Testis (tissue), 3 donors: ENCODE results near the gene MEGF6. TPM values are rescaled to one million over a fixed set of nuclear protein-coding genes. Genes with fewer than 3 reads are reported as not detected.

Experiments used
- DNase-seq: peaks from one replicate; pipeline ENCODE4 v3.0.0-alpha.2; 2019
- H3K27ac ChIP-seq, 2 donors: fragments of 200-600 bp; sonication (generic); one replicate each; pipeline ENCODE4 v1.5.1; 2019
- H3K27me3 ChIP-seq: fragments of 200-600 bp; sonication (generic); one replicate; pipeline ENCODE4 v1.5.1; 2019
- H3K36me3 ChIP-seq: fragments of 200-600 bp; sonication (generic); one replicate; pipeline ENCODE4 v1.5.1; 2017; ENCODE audit warnings: low read depth; ENCODE audit errors: missing control alignments
- H3K4me1 ChIP-seq: fragments of 200-600 bp; sonication (generic); one replicate; pipeline ENCODE4 v1.5.1; 2019
- H3K4me3 ChIP-seq, 2 donors: fragments of 200-600 bp; sonication (generic); one replicate each; pipeline ENCODE4 v1.5.1; 2017 to 2019
- H3K9me3 ChIP-seq: fragments of 200-600 bp; sonication (generic); one replicate; pipeline ENCODE4 v1.5.1; 2017
- CTCF ChIP-seq, 3 experiments: fragments of 450-650 bp in 2 of 3; fragments of 200-600 bp in 1 of 3; sonication (generic) in 1 of 3; IDR thresholded peaks; one replicate each; pipeline ENCODE4 v1.5.1; 2016 to 2019; ENCODE audit warnings: antibody characterized with exemption in 3 of 3, mild to moderate bottlenecking in 2 of 3, moderate library complexity in 1 of 3
- POLR2A ChIP-seq: fragments of 450-650 bp; IDR thresholded peaks from one replicate; pipeline ENCODE4 v1.6.1; 2017; ENCODE audit warnings: antibody characterized with exemption, mild to moderate bottlenecking, moderate library complexity
- WGBS, 2 donors: methylation state at CpG; one replicate each; pipeline ENCODE4 v1.1.5; 2018; 5-methylcytosine and 5-hydroxymethylcytosine counted together
- intact Hi-C: fragments of 100-400 bp; cut with DNase I; formaldehyde crosslinking; loops from one replicate; pipeline ENCODE4 v1.15.1; 2023; ENCODE audit warnings: low total_unique reads
- polyA plus RNA-seq: library from polyadenylated mRNA; stranded (reverse); fragments of 350-450 nt; fragmentation: Illumina TruSeq; extraction: RNeasy Lipid Tissue Mini Kit (QIAGEN cat#74804); gene quantifications from one replicate; pipeline ENCODE4 v1.2.3, GENCODE V29; 2014; ENCODE audit warnings: low read depth, low replicate concordance; ENCODE audit not compliant: insufficient read depth
- total RNA-seq, 2 donors: library from RNA; depleted of rRNA; stranded (reverse); fragments of >200 nt; gene quantifications; one replicate each; pipeline ENCODE4 v1.2.3, GENCODE V29; 2016

The MEGF6 gene
- total and polyA plus RNA-seq, 3 donors from 2014 or later, result 9.0 to 26.4 (median 16.1) TPM

- H3K36me3 ChIP-seq, result no peaks in the 10 kb centered on the region
- peaks cover 31% of the 10 kb centered on the region for H3K4me1 ChIP-seq
- peak within 1 kb of the TSS; percentile 53 to 64 for H3K4me3 ChIP-seq
- WGBS, 2 donors, result 7 to 18% methylated on average over 11 to 60 of the region's 84 CpGs
- peak within 1 kb of the TSS in 1 of 2 donors; percentile 63 for H3K27ac ChIP-seq
- TF ChIP-seq POLR2A (no peak), CTCF (IDR thresholded peaks at IDR 0.05) (peak in 2 of 3 experiments; percentile 26 to 56)
- DNase-seq, result peak; percentile 77
- H3K27me3 ChIP-seq, result no peaks in the 10 kb centered on the region
- H3K9me3 ChIP-seq, result no peaks in the 10 kb centered on the region
- intact Hi-C loops, result no loop called here
These were observed 157.2 kb downstream of the MEGF6 start, which contains the start of gene ARHGEF16 for GRCh38 chr1:3453891-3454810. TSS of gene ARHGEF16 (plus strand) at chr1:3454665. CDS start at chr1:3463085, 8,420 bp downstream.

- H3K27me3 ChIP-seq, result no peaks in the 10 kb centered on the region
- H3K9me3 ChIP-seq, result no peaks in the 10 kb centered on the region
- peak; percentile 82 for DNase-seq
- peak overlapping the region in 1 of 2 donors; percentile 18 for H3K27ac ChIP-seq
- no peaks in the 10 kb centered on the region for H3K36me3 ChIP-seq
- TF ChIP-seq POLR2A, result no peak
- peak; percentile 81 to 95 (median 92) for TF ChIP-seq CTCF (IDR thresholded peaks at IDR 0.05)
- intact Hi-C loops, result no loop called here
- 43 to 48% methylated on average over 10 to 18 of the region's 18 CpGs for WGBS, 2 donors
- peaks cover 30% of the 10 kb centered on the region for H3K4me1 ChIP-seq
- H3K4me3 ChIP-seq, result no peak overlapping the region
These were observed 158.0 kb downstream of the MEGF6 start for GRCh38 chr1:3453203-3453761.

- intact Hi-C loops, result no loop called here
- H3K36me3 ChIP-seq, result no peaks in the 10 kb centered on the region
- no peak overlapping the region for H3K4me3 ChIP-seq
- DNase-seq, result no peak
- TF ChIP-seq CTCF (IDR thresholded peaks at IDR 0.05) (no peak), POLR2A (no peak)
- WGBS, 2 donors, result 66 to 67% methylated on average over 5 of the region's 5 CpGs
- H3K27ac ChIP-seq, result no peak overlapping the region
- peaks cover 25% of the 10 kb centered on the region for H3K4me1 ChIP-seq
- no peaks in the 10 kb centered on the region for H3K9me3 ChIP-seq
- no peaks in the 10 kb centered on the region for H3K27me3 ChIP-seq
These were observed 158.5 kb downstream of the MEGF6 start for GRCh38 chr1:3452866-3453175.

- Histone ChIP-seq H3K9me3 (no peaks in the 10 kb centered on the region), H3K27ac (no peak overlapping the region), H3K27me3 (no peaks in the 10 kb centered on the region), H3K4me1 (peaks cover 21% of the 10 kb centered on the region), H3K4me3 (no peak overlapping the region), H3K36me3 (no peaks in the 10 kb centered on the region)
- intact Hi-C loops, result no loop called here
- no peak for TF ChIP-seq CTCF (IDR thresholded peaks at IDR 0.05)
- TF ChIP-seq POLR2A, result no peak
- DNase-seq, result no peak
- 78 to 88% methylated on average over 8 to 23 of the region's 23 CpGs for WGBS, 2 donors
These were observed 159.1 kb downstream of the MEGF6 start for GRCh38 chr1:3451994-3452865.
